ENCODE results near the gene SLC40A1.

DNA sequence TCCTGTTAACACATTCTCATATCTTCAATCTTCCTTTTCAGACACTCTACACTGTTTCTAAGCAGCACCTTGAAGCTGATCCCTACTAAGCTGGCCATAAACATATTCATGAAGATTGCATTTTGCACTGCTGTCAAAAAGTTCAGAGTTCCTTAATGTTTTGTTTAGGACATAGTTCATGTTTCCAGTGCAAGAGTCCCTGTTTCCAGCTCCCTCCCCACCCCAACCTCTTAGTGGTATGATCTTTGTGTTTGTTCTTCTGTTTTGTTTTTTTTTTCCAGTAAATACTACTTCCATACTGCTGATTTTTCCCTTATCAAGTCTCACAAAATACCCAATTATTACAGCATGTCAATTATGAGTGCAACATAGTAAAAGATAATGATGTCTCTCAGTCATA is 4.1 kb upstream of the SLC40A1 start:
- TF ChIP-seq, protein P1, sequence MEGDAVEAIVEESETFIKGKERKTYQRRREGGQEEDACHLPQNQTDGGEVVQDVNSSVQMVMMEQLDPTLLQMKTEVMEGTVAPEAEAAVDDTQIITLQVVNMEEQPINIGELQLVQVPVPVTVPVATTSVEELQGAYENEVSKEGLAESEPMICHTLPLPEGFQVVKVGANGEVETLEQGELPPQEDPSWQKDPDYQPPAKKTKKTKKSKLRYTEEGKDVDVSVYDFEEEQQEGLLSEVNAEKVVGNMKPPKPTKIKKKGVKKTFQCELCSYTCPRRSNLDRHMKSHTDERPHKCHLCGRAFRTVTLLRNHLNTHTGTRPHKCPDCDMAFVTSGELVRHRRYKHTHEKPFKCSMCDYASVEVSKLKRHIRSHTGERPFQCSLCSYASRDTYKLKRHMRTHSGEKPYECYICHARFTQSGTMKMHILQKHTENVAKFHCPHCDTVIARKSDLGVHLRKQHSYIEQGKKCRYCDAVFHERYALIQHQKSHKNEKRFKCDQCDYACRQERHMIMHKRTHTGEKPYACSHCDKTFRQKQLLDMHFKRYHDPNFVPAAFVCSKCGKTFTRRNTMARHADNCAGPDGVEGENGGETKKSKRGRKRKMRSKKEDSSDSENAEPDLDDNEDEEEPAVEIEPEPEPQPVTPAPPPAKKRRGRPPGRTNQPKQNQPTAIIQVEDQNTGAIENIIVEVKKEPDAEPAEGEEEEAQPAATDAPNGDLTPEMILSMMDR (IDR thresholded peaks at IDR 0.05): no peak
- TF ChIP-seq POLR2A (IDR thresholded peaks at IDR 0.05): no peak
